Smooth muscle cell (in vitro differentiated cells): ENCODE measurements around the gene CROCC2. TPM values are rescaled to one million over a fixed set of nuclear protein-coding genes. Genes with fewer than 3 reads are reported as not detected.

Source experiments
- DNase-seq: peaks from one replicate; lab custom pipeline; 2025; ENCODE audit not compliant: unreplicated experiment; lab: John Stamatoyannopoulos, UW
- H2AFZ ChIP-seq: fragments of 200-600 bp; sonication (generic); 2 replicates; pipeline ENCODE4 v1.6.0; 2016; ENCODE audit warnings: antibody characterized with exemption, low read depth, mild to moderate bottlenecking
- H3F3A ChIP-seq: fragments of 200-600 bp; sonication (generic); 2 replicates; pipeline ENCODE4 v1.6.0; 2017; ENCODE audit warnings: antibody characterized with exemption, low read depth
- H3K27ac ChIP-seq: fragments of 200-600 bp; sonication (generic); 2 replicates; pipeline ENCODE4 v1.5.1; 2016; ENCODE audit warnings: low read depth, mild to moderate bottlenecking
- H3K27me3 ChIP-seq: fragments of 200-600 bp; sonication (generic); 2 replicates; pipeline ENCODE4 v1.6.1; 2016; ENCODE audit warnings: low read depth, mild to moderate bottlenecking
- H3K36me3 ChIP-seq: fragments of 200-600 bp; sonication (generic); 2 replicates; pipeline ENCODE4 v1.5.1; 2016; ENCODE audit warnings: low read depth
- H3K4me1 ChIP-seq: fragments of 200-600 bp; sonication (generic); 2 replicates; pipeline ENCODE4 v1.5.1; 2016; ENCODE audit warnings: low read depth
- H3K4me2 ChIP-seq: fragments of 200-600 bp; sonication (generic); 2 replicates; pipeline ENCODE4 v1.6.0; 2016; ENCODE audit warnings: mild to moderate bottlenecking
- H3K4me3 ChIP-seq: fragments of 200-600 bp; sonication (generic); 2 replicates; pipeline ENCODE4 v1.5.1; 2016; ENCODE audit warnings: mild to moderate bottlenecking
- H3K79me2 ChIP-seq: fragments of 200-600 bp; sonication (generic); 2 replicates; pipeline ENCODE4 v1.6.0; 2016; ENCODE audit warnings: low read depth, mild to moderate bottlenecking
- H3K9ac ChIP-seq: fragments of 200-600 bp; sonication (generic); 2 replicates; pipeline ENCODE4 v1.6.0; 2016; ENCODE audit warnings: low read depth
- H3K9me3 ChIP-seq: fragments of 200-600 bp; sonication (generic); replicated peaks from 2 replicates; pipeline ENCODE4 v1.5.1; 2016; ENCODE audit warnings: low read depth
- H4K20me1 ChIP-seq: fragments of 200-600 bp; sonication (generic); 2 replicates; pipeline ENCODE4 v1.6.0; 2016; ENCODE audit warnings: low read depth
- CTCF ChIP-seq: fragments of 200-600 bp; sonication (generic); IDR thresholded peaks from 2 replicates; pipeline ENCODE4 v1.5.1; 2017; ENCODE audit warnings: borderline replicate concordance, mild to moderate bottlenecking, antibody characterized with exemption; ENCODE audit not compliant: insufficient read depth, poor library complexity, severe bottlenecking
- WGBS: methylation state at CpG from one replicate; pipeline ENCODE4 v1.1.7; 2016; ENCODE audit warnings: low lambda C conversion rate; 5-methylcytosine and 5-hydroxymethylcytosine counted together
- polyA plus RNA-seq: library from polyadenylated mRNA; unstranded; fragments of >200 nt; fragmentation: Nextera tagmentation; extraction: Ambion mirVana; gene quantifications from 2 replicates; pipeline ENCODE4 v1.2.1, GENCODE V29; 2016
- total RNA-seq: library from RNA; depleted of rRNA; stranded (reverse); fragments of >200 nt; gene quantifications from 2 replicates; pipeline ENCODE4 v1.2.3, GENCODE V29; 2014

Gene CROCC2
- total and polyA plus RNA-seq, 2 experiments from 2014 or later, result not detected

- H2AFZ ChIP-seq, result no peak overlapping the region
- DNase-seq, result peak; percentile 17
- no peak for TF ChIP-seq CTCF
Observed at GRCh38 chr2:240893363-240893844, 12.7 kb upstream of the CROCC2 start.

GRCh38 chr2:240894006-240894405, 12.1 kb upstream of the CROCC2 start:
- Histone ChIP-seq H4K20me1 (no peaks in the 10 kb centered on the region), H3K27ac (peak overlapping the region; percentile 21), H3K4me2 (peak overlapping the region; percentile 48), H3K36me3 (no peaks in the 10 kb centered on the region), H2AFZ (no peak overlapping the region), H3K4me1 (peaks cover 7% of the 10 kb centered on the region), H3K9me3 (no peaks in the 10 kb centered on the region), H3F3A (no peaks in the 10 kb centered on the region), H3K79me2 (no peaks in the 10 kb centered on the region), H3K4me3 (no peak overlapping the region), H3K9ac (peak overlapping the region; percentile 17), H3K27me3 (no peaks in the 10 kb centered on the region)
- no peak for DNase-seq
- WGBS, result 64% methylated on average over 9 of the region's 9 CpGs
- no peak for TF ChIP-seq CTCF

More at GRCh38 chr2:240893363-240893844, 12.7 kb upstream of the CROCC2 start:
- H3K27ac ChIP-seq, result peak overlapping the region; percentile 21
- no peaks in the 10 kb centered on the region for H3K79me2 ChIP-seq
- WGBS, result 29% methylated on average over 17 of the region's 17 CpGs
- peak overlapping the region; percentile 48 for H3K4me2 ChIP-seq
- no peaks in the 10 kb centered on the region for H3F3A ChIP-seq
- H3K9ac ChIP-seq, result no peak overlapping the region
- no peaks in the 10 kb centered on the region for H3K9me3 ChIP-seq
- no peak overlapping the region for H3K4me3 ChIP-seq
- no peaks in the 10 kb centered on the region for H3K27me3 ChIP-seq
- no peaks in the 10 kb centered on the region for H4K20me1 ChIP-seq
- peaks cover 7% of the 10 kb centered on the region for H3K4me1 ChIP-seq
- no peaks in the 10 kb centered on the region for H3K36me3 ChIP-seq

- Histone ChIP-seq H3K27me3 (no peaks in the 10 kb centered on the region), H2AFZ (no peak overlapping the region), H3K4me2 (no peak overlapping the region), H3K4me1 (peaks cover 7% of the 10 kb centered on the region), H3K4me3 (no peak overlapping the region), H3K27ac (no peak overlapping the region), H3K79me2 (no peaks in the 10 kb centered on the region), H3K9ac (no peak overlapping the region), H4K20me1 (no peaks in the 10 kb centered on the region), H3K36me3 (no peaks in the 10 kb centered on the region), H3F3A (no peaks in the 10 kb centered on the region), H3K9me3 (no peaks in the 10 kb centered on the region)
- 92% methylated on average over 28 of the region's 28 CpGs for WGBS
- TF ChIP-seq CTCF, result no peak
- no peak for DNase-seq
Observed at GRCh38 chr2:240894836-240895558, 11.1 kb upstream of the CROCC2 start.
